HepG2 (cell line): ENCODE data around the gene TACC2. TPM values are rescaled to one million over a fixed set of nuclear protein-coding genes. Genes with fewer than 3 reads are reported as not detected.

ENCODE experiments used
- HMGXB3 ChIP-seq: sonication (generic); formaldehyde crosslinking; IDR thresholded peaks from 2 replicates; pipeline ENCODE4 v1.4.0; 2020; ENCODE audit warnings: missing genetic modification reagents, borderline replicate concordance
- MATR3 ChIP-seq: sonication (generic); formaldehyde crosslinking; IDR thresholded peaks from 2 replicates; pipeline ENCODE4 v1.4.0; 2020; ENCODE audit warnings: missing genetic modification reagents
- NFYC ChIP-seq: IDR thresholded peaks from 2 replicates; pipeline ENCODE4 v1.6.1; 2016; ENCODE audit warnings: missing genetic modification reagents, missing compliant biosample characterization
- NR2F1 ChIP-seq, 2 experiments: fragments of 450-650 bp in 1 of 2; formaldehyde crosslinking in 1 of 2; IDR thresholded peaks; 2 replicates each; pipeline versions ENCODE4 v1.5.0 to v1.6.1; 2016 to 2020; ENCODE audit warnings: mild to moderate bottlenecking in 1 of 2, missing compliant biosample characterization in 1 of 2, missing genetic modification reagents in 1 of 2, moderate library complexity in 1 of 2
- NRL ChIP-seq: sonication (generic); formaldehyde crosslinking; IDR thresholded peaks from 2 replicates; pipeline ENCODE4 v1.5.0; 2020; ENCODE audit warnings: missing genetic modification reagents, mild to moderate bottlenecking, moderate library complexity, borderline replicate concordance
- RXRB ChIP-seq: IDR thresholded peaks from 2 replicates; pipeline ENCODE4 v1.6.1; 2016; ENCODE audit warnings: borderline replicate concordance, missing genetic modification reagents, missing compliant biosample characterization
- ZBTB40 ChIP-seq, 2 experiments: fragments of 450-650 bp in 1 of 2; sonication (generic) in 1 of 2; formaldehyde crosslinking in 1 of 2; IDR thresholded peaks; 2 replicates each; pipeline versions ENCODE4 v1.6.1 to v1.8.0; 2016 to 2022; ENCODE audit warnings: antibody characterized with exemption in 1 of 2, mild to moderate bottlenecking in 1 of 2, missing genetic modification reagents in 1 of 2
- ZNF274 ChIP-seq: sonication (generic); formaldehyde crosslinking; IDR thresholded peaks from 2 replicates; pipeline ENCODE4 v1.5.1; 2020; ENCODE audit warnings: mild to moderate bottlenecking, missing genetic modification reagents
- ZNF543 ChIP-seq: sonication (generic); formaldehyde crosslinking; IDR thresholded peaks from 2 replicates; pipeline ENCODE4 v1.4.0; 2020; ENCODE audit warnings: mild to moderate bottlenecking, missing genetic modification reagents
- ZNF597 ChIP-seq: sonication (generic); formaldehyde crosslinking; IDR thresholded peaks from 2 replicates; pipeline ENCODE4 v1.5.0; 2020; ENCODE audit warnings: missing genetic modification reagents
- ZNF775 ChIP-seq: sonication (generic); formaldehyde crosslinking; IDR thresholded peaks from 2 replicates; pipeline ENCODE4 v1.4.0; 2020; ENCODE audit warnings: missing genetic modification reagents, mild to moderate bottlenecking, moderate library complexity, borderline replicate concordance
- polyA plus RNA-seq, 8 experiments: library from polyadenylated mRNA; depleted of rRNA in 3 of 8; stranded (reverse) in 7 of 8; unstranded in 1 of 8; fragments of >200 nt; fragmentation: Illumina TruSeq in 4 of 8; extraction: Trizol in 4 of 8; gene quantifications; 2 replicates each; pipeline versions ENCODE4 v1.2.1 to v1.2.3, GENCODE V29; 2011 to 2016; ENCODE audit warnings: low read depth in 4 of 8, missing spikeins in 1 of 8, mixed read lengths in 1 of 8; ENCODE audit not compliant: insufficient read depth in 1 of 8
- total RNA-seq, 5 experiments: library from RNA; depleted of rRNA; stranded (reverse); fragments of >200 nt; fragmentation: Illumina TruSeq; extraction: Trizol; gene quantifications; 2 replicates each; pipeline ENCODE4 v1.2.3, GENCODE V29; 2016; ENCODE audit warnings: low read depth in 1 of 5

TACC2 gene
- total and polyA plus RNA-seq, 2 of the 13 experiments (the other 11 are each of a cell fraction or from before 2014, with no cell fraction given): 11.8 to 16.0 TPM

- TF ChIP-seq HMGXB3 (no peak), RXRB (CRISPR knock-in tag) (peak; percentile 62; the same call in 1 of the 2 replicates), ZNF543 (CRISPR knock-in tag) (no peak), ZNF597 (CRISPR knock-in tag) (no peak), ZNF274 (CRISPR knock-in tag) (no peak), ZNF775 (no peak), NR2F1 (CRISPR knock-in tag; IDR thresholded peaks at IDR 0.05) (peak; percentile 28 to 30; a peak in 1 of 4 replicates), MATR3 (CRISPR knock-in tag) (no peak), NFYC (CRISPR knock-in tag) (no peak), ZBTB40 (IDR thresholded peaks at IDR 0.05) (no peak), ZBTB40 (CRISPR knock-in tag; IDR thresholded peaks at IDR 0.05) (peak; percentile 43; the same call in 1 of the 2 replicates), NRL (CRISPR knock-in tag) (no peak)
Observed at GRCh38 chr10:122044045-122044661, 55.2 kb downstream of the TACC2 start (continued).
